ENCODE data around the gene DEFB126. TPM values are rescaled to one million over a fixed set of nuclear protein-coding genes. Genes with fewer than 3 reads are reported as not detected.
"Not testable (repeated sequence)": the region's sequence is repeated elsewhere in the genome, so short reads cannot be mapped to it uniquely, and the experiment has no call there.

Gene DEFB126
- total RNA-seq (not detected), polyA plus RNA-seq (not detected)
- long read RNA-seq, donor 1, result 0 reads
- long read RNA-seq, donor 2, result 0 reads

GRCh38 chr20:142290-142689 is at the start of gene DEFB126:
Gene DEFB126 (plus strand): TSS chr20:142590. CDS start chr20:142629, 39 bp downstream.
- H3K27me3 ChIP-seq (replicated peaks in 1 of 7), result peaks cover 0 to 61% (median 0%) of the 10 kb centered on the region in 7 donors
- WGBS, 5 donors, result 44 to 90% (median 65%) methylated on average over 1 of the region's 1 CpG
- no peak within 1 kb of the TSS for H3K27ac ChIP-seq
- no peaks in the 10 kb centered on the region for H3K4me1 ChIP-seq
- no peak within 1 kb of the TSS for H3K4me3 ChIP-seq
- no peak for DNase-seq
- H3K9me3 ChIP-seq, result peaks cover 0 to 4% (median 0%) of the 10 kb centered on the region in 8 donors
- TF ChIP-seq CTCF (IDR thresholded peaks at IDR 0.05 in 8 of 11, conservative IDR thresholded peaks at IDR 0.05 in 3 of 11) (no peak), POLR2A (IDR thresholded peaks at IDR 0.05) (no peak), POLR2AphosphoS5 (IDR thresholded peaks at IDR 0.05) (no peak)
- intact Hi-C loops (cut with DNase I; ENCODE audit: low total_unique reads), result no loop called here
- H3K36me3 ChIP-seq, result no peaks in the 10 kb centered on the region

GRCh38 chr20:93641-94040 is 48.7 kb upstream of the DEFB126 start:
- Histone ChIP-seq H3K27me3 (replicated peaks in 1 of 7) (peaks cover 0 to 48% (median 8%) of the 10 kb centered on the region in 7 donors), H3K4me1 (no peaks in the 10 kb centered on the region), H3K9me3 (peaks cover 0 to 36% (median 21%) of the 10 kb centered on the region in 8 donors), H3K27ac (no peak overlapping the region), H3K36me3 (no peaks in the 10 kb centered on the region), H3K4me3 (no peak overlapping the region)
- intact Hi-C loops (cut with DNase I; ENCODE audit: low total_unique reads), result no loop called here
- TF ChIP-seq CTCF (IDR thresholded peaks at IDR 0.05 in 8 of 11, conservative IDR thresholded peaks at IDR 0.05 in 3 of 11), result no peak
- DNase-seq, result no peak

- intact Hi-C loops (cut with DNase I; ENCODE audit: low total_unique reads), result no loop called here
- Histone ChIP-seq H3K27me3 (replicated peaks in 1 of 7) (peaks cover 0 to 48% (median 8%) of the 10 kb centered on the region in 7 donors), H3K27ac (no peak overlapping the region), H3K36me3 (no peaks in the 10 kb centered on the region), H3K4me1 (no peaks in the 10 kb centered on the region), H3K9me3 (peaks cover 0 to 36% (median 21%) of the 10 kb centered on the region in 8 donors), H3K4me3 (no peak overlapping the region)
- no peak for DNase-seq
- no peak for TF ChIP-seq CTCF (IDR thresholded peaks at IDR 0.05 in 8 of 11, conservative IDR thresholded peaks at IDR 0.05 in 3 of 11)
- no peak for TF ChIP-seq POLR2AphosphoS5 (IDR thresholded peaks at IDR 0.05)
- no peak for TF ChIP-seq POLR2A (IDR thresholded peaks at IDR 0.05)
- 82 to 88% (median 85%) methylated on average over 4 of the region's 4 CpGs for WGBS, 5 donors
These were observed 47.2 kb upstream of the DEFB126 start for GRCh38 chr20:95215-95614.

GRCh38 chr20:97691-98090 is 44.7 kb upstream of the DEFB126 start:
- H3K4me3 ChIP-seq; H3K27ac ChIP-seq; H3K4me1 ChIP-seq; DNase-seq; intact Hi-C loops (cut with DNase I; ENCODE audit: low total_unique reads); H3K36me3 ChIP-seq: not testable (repeated sequence)
- Histone ChIP-seq H3K9me3 (peaks cover 0 to 36% (median 21%) of the 10 kb centered on the region in 8 donors), H3K27me3 (replicated peaks in 1 of 7) (peaks cover 0 to 43% (median 0%) of the 10 kb centered on the region in 7 donors)
- WGBS, 5 donors, result 69 to 77% (median 74%) methylated on average over 5 of the region's 5 CpGs

DNA sequence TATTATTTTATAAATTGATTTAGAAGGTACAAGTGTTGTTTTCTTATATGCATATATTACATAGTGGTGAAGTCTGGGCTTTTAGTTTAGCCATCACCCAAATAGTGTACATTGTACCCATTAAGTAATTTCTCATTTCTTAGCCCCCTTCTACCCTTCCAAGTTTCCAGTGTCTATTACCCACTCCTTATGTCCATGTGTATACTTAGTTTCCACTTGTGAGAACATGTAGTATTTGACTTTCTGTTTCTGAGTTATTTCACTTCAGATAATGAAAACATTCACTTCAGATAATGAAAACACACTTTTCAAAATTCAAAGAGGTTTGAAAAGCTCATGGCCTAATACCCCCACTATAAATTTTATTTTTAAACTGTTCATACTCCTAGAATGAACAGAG is 40.4 kb upstream of the DEFB126 start:
- H3K27ac ChIP-seq, result no peak overlapping the region
- no peak overlapping the region for H3K4me3 ChIP-seq
- TF ChIP-seq POLR2AphosphoS5 (IDR thresholded peaks at IDR 0.05), result no peak
- no peak for TF ChIP-seq CTCF (IDR thresholded peaks at IDR 0.05 in 8 of 11, conservative IDR thresholded peaks at IDR 0.05 in 3 of 11)
- no peak for TF ChIP-seq POLR2A (IDR thresholded peaks at IDR 0.05)
- no peak for DNase-seq
- H3K27me3 ChIP-seq (replicated peaks in 1 of 7), result peaks cover 0 to 56% (median 8%) of the 10 kb centered on the region in 7 donors
- H3K36me3 ChIP-seq, result no peaks in the 10 kb centered on the region
- intact Hi-C loops (cut with DNase I; ENCODE audit: low total_unique reads), result no loop called here
- peaks cover 0 to 8% (median 0%) of the 10 kb centered on the region in 8 donors for H3K9me3 ChIP-seq
- no peaks in the 10 kb centered on the region for H3K4me1 ChIP-seq
